CD4-positive, alpha-beta T cell (primary cell): ENCODE results near the gene GSG1L. TPM values are rescaled to one million over a fixed set of nuclear protein-coding genes. Genes with fewer than 3 reads are reported as not detected.

Source experiments
- ATAC-seq: fragments of 200-7000 bp; cut with Tn5 transposase; one replicate; pipeline ENCODE4 v1.10.0; 2022; ENCODE audit warnings: mild to moderate bottlenecking; ENCODE audit not compliant: poor library complexity
- CTCF ChIA-PET: fragments of 350-600 bp; sonication (Branson Sonifier 250); formaldehyde crosslinking; loops from one replicate; lab custom pipeline; 2021; ENCODE audit warnings: antibody characterized with exemption, inconsistent platforms; lab: Charles Lee
- POLR2A ChIA-PET: fragments of 350-600 bp; sonication (Branson Sonifier 250); formaldehyde crosslinking; loops from one replicate; lab custom pipeline; 2021; ENCODE audit warnings: antibody characterized with exemption, inconsistent platforms; lab: Charles Lee
- DNase-seq, 14 experiments: peaks; one replicate each; pipeline ENCODE4 v3.0.0-alpha.2; 2013 to 2020; ENCODE audit warnings: mixed read lengths in 2 of 14
- H3K27ac ChIP-seq, 2 donors: one replicate each; pipeline versions ENCODE4 v1.5.1 to v1.7.0; 2013; ENCODE audit warnings: low read length in 2 of 2, low read depth in 1 of 2, mild to moderate bottlenecking in 1 of 2
- H3K27me3 ChIP-seq, 2 experiments: 1 replicate in 1 of 2; 2 replicates in 1 of 2; pipeline versions ENCODE4 v1.6.1 to v1.7.0; 2013; ENCODE audit warnings: low read length in 2 of 2, control low read depth in 1 of 2, mild to moderate bottlenecking in 1 of 2, moderate library complexity in 1 of 2; ENCODE audit not compliant: insufficient read depth in 2 of 2, control insufficient read depth in 1 of 2
- H3K36me3 ChIP-seq: one replicate; pipeline ENCODE4 v1.6.1; 2013; ENCODE audit warnings: low read length, control low read depth; ENCODE audit not compliant: insufficient read depth
- H3K4me1 ChIP-seq: one replicate; pipeline ENCODE4 v1.6.1; 2013; ENCODE audit warnings: low read length, control low read depth; ENCODE audit not compliant: insufficient read depth
- H3K4me3 ChIP-seq: one replicate; pipeline ENCODE4 v1.5.1; 2013; ENCODE audit warnings: mild to moderate bottlenecking, low read length, moderate library complexity
- H3K9me3 ChIP-seq, 2 experiments: 1 replicate in 1 of 2; 2 replicates in 1 of 2; pipeline versions ENCODE4 v1.6.1 to v1.7.0; 2013; ENCODE audit warnings: low read length in 2 of 2, mild to moderate bottlenecking in 2 of 2, control low read depth in 1 of 2, moderate library complexity in 1 of 2; ENCODE audit not compliant: control insufficient read depth in 1 of 2, insufficient read depth in 1 of 2
- H3K27ac Mint-ChIP-seq: one replicate; pipeline ENCODE4 v1.8.0; 2020; ENCODE audit warnings: mixed read lengths
- H3K27me3 Mint-ChIP-seq: one replicate; pipeline ENCODE4 v1.8.0; 2021; ENCODE audit warnings: mixed read lengths
- H3K36me3 Mint-ChIP-seq: one replicate; pipeline ENCODE4 v1.8.0; 2021; ENCODE audit warnings: low read depth, mixed read lengths
- H3K4me1 Mint-ChIP-seq: one replicate; pipeline ENCODE4 v1.8.0; 2021; ENCODE audit warnings: low read depth, mixed read lengths
- H3K4me3 Mint-ChIP-seq: one replicate; pipeline ENCODE4 v1.8.0; 2020; ENCODE audit warnings: mild to moderate bottlenecking, mixed read lengths
- H3K9me3 Mint-ChIP-seq: one replicate; pipeline ENCODE4 v1.8.0; 2020; ENCODE audit warnings: mixed read lengths
- CTCF ChIP-seq: fragments of 200-600 bp; IDR thresholded peaks from one replicate; pipeline ENCODE4 v1.8.0; 2022; ENCODE audit warnings: antibody characterized with exemption, mild to moderate bottlenecking
- intact Hi-C, 2 experiments: fragments of 100-400 bp; cut with DNase I in 1 of 2; cut with micrococcal nuclease in 1 of 2; formaldehyde crosslinking; loops; one replicate each; pipeline versions ENCODE4 v1.15.1 to v1.9.0; 2023 to 2025; cut with DNase I, micrococcal nuclease
- total RNA-seq, 174 experiments: library from RNA in 2 of 174; stranded (reverse) in 2 of 174; gene quantifications; one replicate each; pipeline ENCODE4 v1.2.3 and lab custom pipeline; 2021 to 2026

Gene GSG1L
- total RNA-seq, 2 experiments from 2014 or later = not detected

GRCh38 chr16:27822529-27822928, 241.0 kb downstream of the GSG1L start:
- H3K4me1 ChIP-seq = no peaks in the 10 kb centered on the region
- H3K4me1 Mint-ChIP-seq = no peaks in the 10 kb centered on the region
- H3K27me3 ChIP-seq = no peaks in the 10 kb centered on the region
- ATAC-seq (no peak), DNase-seq (no peak)
- H3K36me3 Mint-ChIP-seq = no peaks in the 10 kb centered on the region
- no peak overlapping the region for H3K4me3 ChIP-seq
- peaks cover 32% of the 10 kb centered on the region for H3K27me3 Mint-ChIP-seq
- no peak overlapping the region for H3K27ac Mint-ChIP-seq
- CTCF ChIA-PET = no interaction called here
- no peak overlapping the region for H3K4me3 Mint-ChIP-seq
- no peaks in the 10 kb centered on the region for H3K9me3 Mint-ChIP-seq
- H3K36me3 ChIP-seq = no peaks in the 10 kb centered on the region
- no peak for TF ChIP-seq CTCF
- POLR2A ChIA-PET = no interaction called here
- no peak overlapping the region for H3K27ac ChIP-seq
- no peaks in the 10 kb centered on the region for H3K9me3 ChIP-seq
- intact Hi-C loops = no loop called here

GRCh38 chr16:27820646-27821345, 242.7 kb downstream of the GSG1L start:
- H3K27ac Mint-ChIP-seq = no peak overlapping the region
- TF ChIP-seq CTCF = no peak
- no peaks in the 10 kb centered on the region for H3K9me3 Mint-ChIP-seq
- no peak overlapping the region for H3K4me3 Mint-ChIP-seq
- Histone ChIP-seq H3K4me1 (no peaks in the 10 kb centered on the region), H3K27ac (no peak overlapping the region), H3K27me3 (no peaks in the 10 kb centered on the region), H3K9me3 (no peaks in the 10 kb centered on the region), H3K36me3 (no peaks in the 10 kb centered on the region), H3K4me3 (no peak overlapping the region)
- DNase-seq (no peak), ATAC-seq (no peak)
- H3K4me1 Mint-ChIP-seq = no peaks in the 10 kb centered on the region
- no peaks in the 10 kb centered on the region for H3K36me3 Mint-ChIP-seq
- H3K27me3 Mint-ChIP-seq = peaks cover 40% of the 10 kb centered on the region
- POLR2A ChIA-PET = no interaction called here
- intact Hi-C loops = no loop called here
- CTCF ChIA-PET = no interaction called here

GRCh38 chr16:27819881-27820610, 243.5 kb downstream of the GSG1L start:
- DNase-seq (no peak), ATAC-seq (no peak)
- POLR2A ChIA-PET = no interaction called here
- H3K9me3 ChIP-seq = no peaks in the 10 kb centered on the region
- H3K27me3 Mint-ChIP-seq = peaks cover 42% of the 10 kb centered on the region
- H3K36me3 Mint-ChIP-seq = no peaks in the 10 kb centered on the region
- no peak overlapping the region for H3K4me3 Mint-ChIP-seq
- no peaks in the 10 kb centered on the region for H3K9me3 Mint-ChIP-seq
- H3K4me1 Mint-ChIP-seq = no peaks in the 10 kb centered on the region
- H3K36me3 ChIP-seq = no peaks in the 10 kb centered on the region
- H3K4me3 ChIP-seq = no peak overlapping the region
- CTCF ChIA-PET = no interaction called here
- intact Hi-C loops = no loop called here
- H3K4me1 ChIP-seq = no peaks in the 10 kb centered on the region
- no peak for TF ChIP-seq CTCF
- no peaks in the 10 kb centered on the region for H3K27me3 ChIP-seq
- H3K27ac Mint-ChIP-seq = no peak overlapping the region
- no peak overlapping the region for H3K27ac ChIP-seq
